A673 (cell line): Measurements from ENCODE around the gene TFCP2L1.

ENCODE experiments used
- CTCF ChIP-seq: fragments of 300-800, 200-600 bp; sonication (generic); conservative IDR thresholded peaks from 2 replicates; pipeline ENCODE4 v1.5.1; 2017; ENCODE audit warnings: low read depth, mild to moderate bottlenecking, antibody characterized with exemption, low read length, moderate library complexity, mixed read lengths
- EZH2 ChIP-seq: fragments of 200-600 bp; sonication (generic); IDR thresholded peaks from 2 replicates; pipeline ENCODE4 v1.6.1; 2017; ENCODE audit warnings: borderline replicate concordance, low read depth, mild to moderate bottlenecking, mixed read lengths, antibody characterized with exemption, low read length; ENCODE audit not compliant: poor library complexity, severe bottlenecking

GRCh38 chr2:121201796-121202195, 83.2 kb downstream of the TFCP2L1 start:
- TF ChIP-seq CTCF: no peak
- no peak for TF ChIP-seq EZH2
